Neural cell (in vitro differentiated cells): ENCODE results near the gene STX7. TPM values are rescaled to one million over a fixed set of nuclear protein-coding genes. Genes with fewer than 3 reads are reported as not detected.

Source experiments
- H2AFZ ChIP-seq: fragments of 200-600, 300-800 bp; sonication (generic), shearing (Covaris generic); 2 replicates; pipeline ENCODE4 v1.6.0; 2014; ENCODE audit warnings: low read depth, mild to moderate bottlenecking, antibody characterized with exemption, low read length, moderate library complexity
- H3F3A ChIP-seq: fragments of 200-600 bp; shearing (Covaris generic); 2 replicates; pipeline ENCODE4 v1.6.1; 2016; ENCODE audit warnings: mild to moderate bottlenecking, moderate library complexity, mixed read lengths, antibody characterized with exemption, low read length; ENCODE audit not compliant: insufficient read depth, poor library complexity, severe bottlenecking
- H3K27ac ChIP-seq: fragments of 200-600, 300-800 bp; sonication (generic), shearing (Covaris generic); 2 replicates; pipeline ENCODE4 v1.5.1; 2014; ENCODE audit warnings: mild to moderate bottlenecking, low read length, moderate library complexity
- H3K27me3 ChIP-seq: fragments of 300-800, 200-600 bp; sonication (generic), shearing (Covaris generic); 2 replicates; pipeline ENCODE4 v1.6.0; 2014; ENCODE audit warnings: mild to moderate bottlenecking, low read depth, low read length, moderate library complexity; ENCODE audit not compliant: insufficient read depth
- H3K36me3 ChIP-seq: fragments of 300-800, 200-600 bp; sonication (generic), shearing (Covaris generic); 2 replicates; pipeline ENCODE4 v1.5.1; 2014; ENCODE audit warnings: mild to moderate bottlenecking, antibody characterized with exemption, low read length, moderate library complexity; ENCODE audit not compliant: insufficient read depth
- H3K4me2 ChIP-seq: fragments of 300-800, 200-600 bp; sonication (generic), shearing (Covaris generic); 2 replicates; pipeline ENCODE4 v1.6.0; 2014; ENCODE audit warnings: mild to moderate bottlenecking, low read length
- H3K4me3 ChIP-seq: fragments of 300-800, 200-600 bp; sonication (generic), shearing (Covaris generic); 2 replicates; pipeline ENCODE4 v1.5.1; 2014; ENCODE audit warnings: mild to moderate bottlenecking, low read length, moderate library complexity
- H3K79me2 ChIP-seq: fragments of 200-600 bp; shearing (Covaris generic); replicated peaks from 2 replicates; pipeline ENCODE4 v1.6.0; 2014; ENCODE audit warnings: mild to moderate bottlenecking, low read length, moderate library complexity; ENCODE audit not compliant: insufficient read depth
- H3K9ac ChIP-seq: fragments of 300-800, 200-600 bp; sonication (generic), shearing (Covaris generic); 2 replicates; pipeline ENCODE4 v1.6.1; 2016; ENCODE audit warnings: mild to moderate bottlenecking, low read length, mixed read lengths
- H3K9me2 ChIP-seq: fragments of 200-600 bp; shearing (Covaris generic); 2 replicates; pipeline ENCODE4 v1.6.1; 2016; ENCODE audit warnings: mild to moderate bottlenecking, low read length, mixed read lengths; ENCODE audit not compliant: insufficient read depth
- H3K9me3 ChIP-seq: fragments of 200-600, 300-800 bp; sonication (generic), shearing (Covaris generic); 2 replicates; pipeline ENCODE4 v1.6.1; 2016; ENCODE audit warnings: mild to moderate bottlenecking, mixed run types, low read length, moderate library complexity, mixed read lengths
- H4K20me1 ChIP-seq: fragments of 200-600 bp; shearing (Covaris generic); 2 replicates; pipeline ENCODE4 v1.6.1; 2016; ENCODE audit warnings: mild to moderate bottlenecking, mixed run types; ENCODE audit not compliant: insufficient read depth
- CTCF ChIP-seq: fragments of 450-650 bp; IDR thresholded peaks from 2 replicates; pipeline ENCODE4 v1.5.1; 2014; ENCODE audit warnings: antibody characterized with exemption, mild to moderate bottlenecking, moderate library complexity; ENCODE audit not compliant: poor library complexity, severe bottlenecking
- EP300 ChIP-seq: fragments of 450-650 bp; conservative IDR thresholded peaks from 2 replicates; pipeline ENCODE4 v1.6.1; 2014; ENCODE audit warnings: antibody characterized with exemption, mild to moderate bottlenecking, moderate library complexity; ENCODE audit not compliant: poor library complexity, severe bottlenecking
- EZH2 ChIP-seq: fragments of 200-600, 300-800 bp; shearing (Covaris generic), sonication (generic); IDR thresholded peaks from 2 replicates; pipeline ENCODE4 v1.6.1; 2014; ENCODE audit warnings: antibody characterized with exemption, low read length, borderline replicate concordance, mild to moderate bottlenecking; ENCODE audit not compliant: insufficient read depth, poor library complexity, severe bottlenecking
- MXI1 ChIP-seq: fragments of 450-650 bp; conservative IDR thresholded peaks from 2 replicates; pipeline ENCODE4 v1.6.1; 2014; ENCODE audit warnings: antibody characterized with exemption, mild to moderate bottlenecking; ENCODE audit not compliant: poor library complexity, severe bottlenecking
- POLR2AphosphoS5 ChIP-seq: IDR thresholded peaks from 2 replicates; pipeline ENCODE4 v1.6.1; 2012
- RAD21 ChIP-seq: fragments of 450-650 bp; conservative IDR thresholded peaks from 2 replicates; pipeline ENCODE4 v1.6.1; 2014; ENCODE audit warnings: antibody characterized with exemption, mild to moderate bottlenecking, moderate library complexity
- REST ChIP-seq: IDR thresholded peaks from 2 replicates; pipeline ENCODE4 v1.6.1; 2012; ENCODE audit warnings: borderline replicate concordance
- SMC3 ChIP-seq: fragments of 450-650 bp; conservative IDR thresholded peaks from 2 replicates; pipeline ENCODE4 v1.6.1; 2014; ENCODE audit warnings: antibody characterized with exemption, mild to moderate bottlenecking, moderate library complexity; ENCODE audit not compliant: poor library complexity
- TAF1 ChIP-seq: IDR thresholded peaks from 2 replicates; pipeline ENCODE4 v1.6.1; 2012; ENCODE audit warnings: low read depth
- polyA plus RNA-seq: library from polyadenylated mRNA; depleted of rRNA; stranded (reverse); fragments of >200 nt; gene quantifications from 2 replicates; pipeline ENCODE4 v1.2.3, GENCODE V29; 2014

STX7 gene
- polyA plus RNA-seq, 1 donor from 2014 or later, result 79.5 TPM

GRCh38 chr6:132413499-132413802 lies 99.5 kb downstream of the STX7 start:
- no peaks in the 10 kb centered on the region for H3K36me3 ChIP-seq
- H4K20me1 ChIP-seq, result no peaks in the 10 kb centered on the region
- H2AFZ ChIP-seq, result no peak overlapping the region
- H3K9ac ChIP-seq, result no peak overlapping the region
- H3K27me3 ChIP-seq, result no peaks in the 10 kb centered on the region
- no peaks in the 10 kb centered on the region for H3K79me2 ChIP-seq
- no peak overlapping the region for H3K4me3 ChIP-seq
- no peaks in the 10 kb centered on the region for H3F3A ChIP-seq
- no peak overlapping the region for H3K4me2 ChIP-seq
- no peak for TF ChIP-seq CTCF
- TF ChIP-seq TAF1, result no peak
- no peak for TF ChIP-seq SMC3
- TF ChIP-seq RAD21, result no peak
- TF ChIP-seq POLR2AphosphoS5, result no peak
- TF ChIP-seq EP300, result no peak
- TF ChIP-seq EZH2, result no peak
- TF ChIP-seq MXI1, result no peak
- no peak for TF ChIP-seq REST
- no peak overlapping the region for H3K27ac ChIP-seq
- H3K9me2 ChIP-seq, result no peaks in the 10 kb centered on the region
- no peaks in the 10 kb centered on the region for H3K9me3 ChIP-seq

- H3F3A ChIP-seq, result no peaks in the 10 kb centered on the region
- no peaks in the 10 kb centered on the region for H3K27me3 ChIP-seq
- H3K4me3 ChIP-seq, result no peak overlapping the region
- H3K9me3 ChIP-seq, result no peaks in the 10 kb centered on the region
- TF ChIP-seq REST (no peak), CTCF (no peak), MXI1 (no peak), EP300 (no peak), SMC3 (no peak), TAF1 (no peak), POLR2AphosphoS5 (no peak), EZH2 (no peak), RAD21 (no peak)
- no peaks in the 10 kb centered on the region for H4K20me1 ChIP-seq
- H2AFZ ChIP-seq, result no peak overlapping the region
- H3K4me2 ChIP-seq, result no peak overlapping the region
- no peaks in the 10 kb centered on the region for H3K9me2 ChIP-seq
- no peaks in the 10 kb centered on the region for H3K36me3 ChIP-seq
- no peak overlapping the region for H3K9ac ChIP-seq
- H3K27ac ChIP-seq, result no peak overlapping the region
- H3K79me2 ChIP-seq, result no peaks in the 10 kb centered on the region
These were observed 100.0 kb downstream of the STX7 start for GRCh38 chr6:132412656-132413498.
